HG03060 (cell line): Measurements from ENCODE around the gene VN1R4.
"Not testable (repeated sequence)": the region's sequence is repeated elsewhere in the genome, so short reads cannot be mapped to it uniquely, and the experiment has no call there.

Experiments used
- ATAC-seq: cut with Tn5 transposase; IDR thresholded peaks from one replicate; pipeline ENCODE4 v1.9.1; 2021; ENCODE audit warnings: low read depth, moderate number of reproducible peaks; ENCODE audit not compliant: unreplicated experiment

Gene VN1R4, protein sequence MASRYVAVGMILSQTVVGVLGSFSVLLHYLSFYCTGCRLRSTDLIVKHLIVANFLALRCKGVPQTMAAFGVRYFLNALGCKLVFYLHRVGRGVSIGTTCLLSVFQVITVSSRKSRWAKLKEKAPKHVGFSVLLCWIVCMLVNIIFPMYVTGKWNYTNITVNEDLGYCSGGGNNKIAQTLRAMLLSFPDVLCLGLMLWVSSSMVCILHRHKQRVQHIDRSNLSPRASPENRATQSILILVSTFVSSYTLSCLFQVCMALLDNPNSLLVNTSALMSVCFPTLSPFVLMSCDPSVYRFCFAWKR

DNA sequence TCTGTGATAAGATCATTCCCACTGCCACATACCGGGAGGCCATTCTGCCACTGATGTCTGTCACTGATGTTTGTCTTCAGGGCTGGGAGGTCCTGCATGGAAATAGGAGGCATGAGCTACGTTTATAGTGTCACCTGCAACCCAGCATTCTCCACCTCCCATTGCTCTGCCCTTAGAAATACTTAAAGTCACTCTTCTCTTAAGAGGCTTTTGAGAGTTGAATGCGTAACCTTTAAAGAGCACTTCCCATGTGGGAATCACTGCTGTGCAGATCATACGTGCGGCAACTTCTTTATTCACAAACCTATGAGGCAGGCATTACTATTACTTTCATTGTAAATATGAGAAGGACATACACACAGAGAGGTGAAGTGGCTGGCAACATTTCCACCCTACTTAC, at the start of gene VN1R4:
Gene VN1R4 (minus strand): TSS at position 101 of the 400 bp plus-strand sequence. CDS start 58 bp downstream, at position 43.
- not testable (repeated sequence) for ATAC-seq

DNA sequence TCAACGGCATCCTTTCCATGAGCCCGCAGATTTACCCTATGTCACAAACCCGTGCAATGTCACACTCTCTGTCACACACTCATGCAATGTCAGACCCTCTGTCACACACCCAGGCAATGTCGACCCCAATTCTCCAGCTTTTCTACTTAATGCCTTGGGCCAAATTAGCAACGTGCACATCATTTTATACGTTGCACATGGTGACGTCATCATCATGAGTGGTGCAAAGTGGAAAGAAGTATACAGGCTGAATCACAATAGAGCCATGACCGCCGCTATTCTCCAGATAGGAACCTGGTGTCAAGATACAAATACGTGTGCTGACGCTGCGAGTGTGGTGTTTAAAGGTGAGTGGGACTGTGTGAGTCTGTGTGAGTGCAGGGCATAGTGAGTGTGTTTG, 44.4 kb upstream of the VN1R4 start:
- no peak for ATAC-seq

DNA sequence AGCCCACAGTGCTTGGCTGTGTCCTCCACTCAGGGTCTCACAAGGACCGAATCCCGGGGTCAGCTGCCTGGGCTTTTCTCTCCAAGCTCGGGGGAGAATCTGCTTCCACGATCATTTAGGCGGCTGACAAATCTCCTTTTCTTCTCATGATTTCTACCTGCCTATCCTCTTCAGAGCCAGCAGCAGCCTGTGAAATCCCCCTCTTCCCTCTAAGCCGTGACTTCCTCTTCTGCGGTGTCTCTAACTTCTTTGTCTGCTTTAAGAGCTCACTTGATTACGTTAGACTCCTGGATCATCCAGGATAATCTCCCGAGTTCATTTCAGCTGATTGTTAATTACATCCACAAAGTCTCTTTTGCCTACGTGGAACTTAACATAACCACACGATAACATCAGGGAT, 43.5 kb upstream of the VN1R4 start:
- no peak for ATAC-seq

DNA sequence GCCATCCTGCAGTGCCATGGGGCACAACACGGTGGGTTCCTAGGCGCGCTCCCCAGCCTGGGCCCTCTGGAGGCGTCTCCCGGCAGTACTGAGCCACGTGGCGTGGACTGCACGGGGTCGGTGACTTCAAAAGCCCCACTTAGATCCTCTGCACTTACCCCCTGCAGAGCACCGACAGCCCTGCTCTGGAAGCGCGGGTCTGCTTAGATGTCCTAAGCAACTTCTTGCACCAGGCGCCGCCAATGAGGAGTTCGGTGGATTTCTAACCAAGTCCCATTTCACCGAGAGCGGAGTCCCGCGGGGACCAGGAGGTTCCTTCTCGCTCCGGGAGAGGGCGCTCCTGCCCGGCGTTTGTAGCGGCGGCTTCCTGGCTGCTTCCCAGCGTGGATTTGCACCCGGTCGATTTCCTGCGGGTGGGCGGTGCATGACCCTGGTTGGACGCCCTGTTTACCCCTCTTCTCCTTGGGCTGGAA, 40.9 kb upstream of the VN1R4 start:
- ATAC-seq, result no peak

DNA sequence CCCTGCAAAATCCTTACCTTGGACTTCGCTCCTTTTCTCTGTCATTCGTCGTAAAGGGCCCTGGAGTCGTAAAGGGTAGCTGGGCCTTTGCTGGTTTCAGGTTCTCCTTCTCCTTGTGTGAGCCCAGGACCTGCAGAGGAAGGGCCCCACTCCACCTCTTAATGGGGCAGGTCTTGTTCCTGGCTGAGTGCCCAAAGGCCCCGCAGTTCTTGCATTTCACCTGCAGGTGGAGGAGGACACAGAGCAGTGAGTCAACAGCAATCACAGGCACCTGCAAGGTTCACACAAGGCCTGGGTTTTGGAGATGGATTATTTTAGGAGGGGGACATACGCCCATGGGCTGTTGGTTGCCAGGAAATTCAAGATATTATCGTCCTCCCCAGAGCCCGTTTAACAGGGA, 33.8 kb upstream of the VN1R4 start:
- ATAC-seq, result not testable (repeated sequence)

DNA sequence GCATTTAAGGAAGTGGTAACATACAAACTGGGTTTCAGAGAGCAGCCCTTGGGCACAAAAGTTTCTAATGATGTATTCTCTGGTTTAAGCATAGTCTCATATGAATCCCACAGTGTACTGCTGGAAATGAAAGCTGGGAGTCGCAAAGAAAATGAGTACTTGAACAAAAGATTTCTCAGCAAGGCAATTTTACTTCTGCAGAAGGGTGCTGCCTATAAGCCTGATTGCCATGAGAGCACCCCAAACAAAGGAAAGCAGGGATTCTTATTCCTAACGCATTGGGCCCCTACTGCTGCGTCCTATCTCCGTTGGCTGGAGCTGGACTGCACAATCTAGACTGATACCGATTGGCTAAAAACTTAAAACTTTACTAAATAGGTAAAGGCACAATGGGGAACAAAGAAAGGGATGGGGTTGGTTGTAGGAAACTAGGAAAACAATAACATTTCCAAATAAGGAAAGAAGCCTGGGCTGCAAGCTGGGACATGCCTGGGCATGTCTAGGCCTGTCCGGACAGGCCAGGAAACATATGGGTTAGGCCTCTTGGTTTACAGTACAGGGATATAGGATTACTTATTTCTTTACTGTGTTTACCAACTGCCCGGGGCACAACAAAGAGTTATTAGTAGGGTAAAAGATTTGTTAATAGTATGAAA, 27.4 kb upstream of the VN1R4 start:
- ATAC-seq, result no peak

DNA sequence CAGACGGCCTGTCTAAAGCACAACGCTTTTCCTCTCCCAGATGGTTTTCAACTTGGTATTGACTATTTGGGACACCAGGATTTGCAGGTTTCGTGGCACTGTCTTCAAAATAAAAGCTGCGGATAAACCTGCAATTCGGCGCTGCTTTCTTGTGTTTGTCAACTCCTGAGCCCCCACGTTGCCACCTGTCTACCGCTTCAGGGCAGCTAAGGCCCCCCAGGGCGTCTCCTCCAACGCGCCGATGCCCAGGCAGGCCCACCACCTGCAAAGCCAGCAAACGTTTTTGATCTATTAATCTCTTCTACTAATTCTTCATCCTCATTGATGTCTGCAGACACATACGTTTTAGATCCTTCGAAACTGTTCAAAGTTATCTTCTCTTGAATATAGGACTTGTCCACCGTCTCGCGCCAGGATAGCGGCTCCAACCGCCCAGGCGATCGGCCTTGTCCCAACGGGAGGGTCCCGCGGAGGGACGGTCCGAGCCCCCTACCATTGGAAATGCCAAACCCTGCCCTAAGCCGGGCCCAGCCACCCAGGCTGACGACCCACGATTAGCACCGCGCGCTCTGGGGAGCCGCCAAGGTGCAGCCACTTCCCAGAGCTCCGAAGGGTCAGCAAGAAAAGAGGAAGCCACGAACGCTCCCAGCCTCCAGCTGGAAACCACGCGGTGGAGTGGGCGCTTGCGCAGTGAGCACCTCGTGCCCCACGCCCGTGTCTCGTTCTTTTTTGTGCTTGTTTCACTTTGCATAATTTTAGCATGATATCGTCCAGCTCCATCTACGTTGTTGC, 23.4 kb upstream of the VN1R4 start:
- ATAC-seq, result no peak

DNA sequence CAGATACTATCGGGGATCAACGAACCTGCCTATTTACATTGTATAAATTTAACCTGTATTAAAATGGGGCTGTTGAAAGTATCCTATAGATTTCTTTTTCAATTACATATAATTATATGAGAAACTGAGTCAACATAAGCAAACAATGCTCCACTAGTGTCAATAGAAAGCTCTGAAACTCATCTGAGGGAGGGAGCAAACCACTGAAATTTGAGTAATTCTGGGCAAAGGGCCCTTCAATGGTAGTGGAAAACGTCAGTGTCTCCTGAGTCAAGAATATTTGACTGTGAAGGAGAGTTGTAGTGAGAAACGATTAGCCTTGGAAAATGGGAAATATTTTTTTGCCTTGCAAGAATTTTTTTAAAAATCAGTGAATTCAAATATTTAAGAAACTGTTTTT, 17.6 kb upstream of the VN1R4 start:
- no peak for ATAC-seq

DNA sequence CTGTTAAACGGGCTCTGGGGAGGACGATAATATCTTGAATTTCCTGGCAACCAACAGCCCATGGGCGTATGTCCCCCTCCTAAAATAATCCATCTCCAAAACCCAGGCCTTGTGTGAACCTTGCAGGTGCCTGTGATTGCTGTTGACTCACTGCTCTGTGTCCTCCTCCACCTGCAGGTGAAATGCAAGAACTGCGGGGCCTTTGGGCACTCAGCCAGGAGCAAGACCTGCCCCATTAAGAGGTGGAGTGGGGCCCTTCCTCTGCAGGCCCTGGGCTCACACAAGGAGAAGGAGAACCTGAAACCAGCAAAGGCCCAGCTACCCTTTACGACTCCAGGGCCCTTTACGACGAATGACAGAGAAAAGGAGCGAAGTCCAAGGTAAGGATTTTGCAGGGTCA, 14.4 kb upstream of the VN1R4 start:
- not testable (repeated sequence) for ATAC-seq

DNA sequence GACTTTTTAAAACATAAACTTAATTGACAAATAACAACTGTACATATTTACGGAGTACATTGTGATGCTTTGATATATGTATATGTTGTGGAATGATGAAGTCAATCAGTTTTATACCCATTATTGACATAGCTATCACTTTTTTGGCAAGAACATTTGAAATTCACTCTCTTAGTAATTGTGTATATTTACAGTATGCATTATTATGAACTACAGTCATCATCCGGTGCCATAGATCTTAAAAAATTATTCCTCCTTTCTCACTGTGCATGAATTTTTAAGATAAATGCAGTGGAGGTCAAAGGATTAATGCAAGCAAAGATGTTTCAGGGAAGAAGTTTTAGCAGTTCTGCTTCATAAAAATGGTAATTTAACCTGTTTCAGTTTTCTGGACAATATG, 8.0 kb upstream of the VN1R4 start:
- no peak for ATAC-seq

DNA sequence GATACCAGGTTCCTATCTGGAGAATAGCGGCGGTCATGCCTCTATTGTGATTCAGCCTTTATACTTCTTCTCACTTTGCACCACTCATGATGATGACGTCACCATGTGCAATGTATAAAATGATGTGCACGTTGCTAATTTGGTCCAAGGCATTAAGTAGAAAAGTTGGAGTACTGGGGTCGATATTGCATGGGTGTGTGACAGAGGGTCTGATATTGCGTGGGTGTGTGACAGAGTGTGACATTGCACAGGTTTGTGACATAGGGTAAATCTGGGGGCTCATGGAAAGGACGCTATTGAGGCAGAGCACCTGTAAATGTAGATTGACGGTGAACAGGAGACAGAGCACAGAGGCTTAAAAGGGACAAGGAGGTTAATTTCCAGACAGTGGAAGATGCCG, 4.5 kb upstream of the VN1R4 start:
- no peak for ATAC-seq

DNA sequence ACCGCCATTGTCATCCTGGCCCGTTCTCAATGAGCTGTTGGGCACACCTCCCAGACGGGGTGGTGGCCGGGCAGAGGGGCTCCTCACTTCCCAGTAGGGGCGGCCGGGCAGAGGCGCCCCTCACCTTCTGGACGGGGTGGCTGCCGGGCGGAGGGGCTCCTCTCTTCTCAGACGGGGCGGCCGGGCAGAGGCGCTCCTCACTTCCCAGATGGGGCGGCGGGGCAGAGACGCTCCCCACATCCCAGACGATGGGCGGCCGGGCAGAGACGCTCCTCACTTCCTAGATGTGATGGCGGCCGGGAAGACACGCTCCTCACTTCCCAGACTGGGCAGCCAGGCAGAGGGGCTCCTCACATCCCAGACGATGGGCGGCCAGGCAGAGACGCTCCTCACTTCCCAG, 2.3 kb upstream of the VN1R4 start:
- not testable (repeated sequence) for ATAC-seq

DNA sequence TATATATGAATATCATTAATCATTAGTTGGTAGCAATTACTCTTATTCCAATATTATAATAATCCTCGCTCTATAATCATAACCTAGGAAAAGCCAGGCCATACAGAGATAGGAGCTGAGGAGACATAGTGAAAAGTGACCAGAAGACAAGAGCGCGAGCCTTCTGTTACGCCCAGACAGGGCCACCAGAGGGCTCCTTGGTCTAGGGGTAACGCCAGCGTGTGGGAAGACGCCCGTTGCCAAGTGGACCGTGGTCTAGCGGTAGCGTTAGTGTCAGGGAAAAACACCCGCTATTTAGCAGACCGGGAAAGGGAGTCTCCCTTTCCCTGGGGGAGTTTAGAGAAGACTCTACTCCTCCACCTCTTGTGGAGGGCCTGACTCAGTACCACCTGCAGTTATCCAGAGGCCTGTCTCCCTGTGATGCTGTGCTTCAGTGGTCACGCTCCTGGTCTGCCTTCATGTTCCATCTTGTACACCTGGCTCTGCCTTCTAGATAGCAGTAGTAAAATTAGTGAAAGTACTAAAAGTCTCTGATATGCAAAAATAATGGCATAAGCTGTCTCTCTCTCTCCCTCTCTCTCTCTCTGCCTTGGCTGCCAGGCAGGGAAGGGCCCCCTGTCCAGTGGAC, 9.7 kb downstream of the VN1R4 start, which contains the start of gene VN1R2:
Gene VN1R2 (plus strand): TSS at position 578 of the 628 bp plus-strand sequence. CDS start 84 bp downstream, outside the sequence.
- ATAC-seq, result not testable (repeated sequence)

DNA sequence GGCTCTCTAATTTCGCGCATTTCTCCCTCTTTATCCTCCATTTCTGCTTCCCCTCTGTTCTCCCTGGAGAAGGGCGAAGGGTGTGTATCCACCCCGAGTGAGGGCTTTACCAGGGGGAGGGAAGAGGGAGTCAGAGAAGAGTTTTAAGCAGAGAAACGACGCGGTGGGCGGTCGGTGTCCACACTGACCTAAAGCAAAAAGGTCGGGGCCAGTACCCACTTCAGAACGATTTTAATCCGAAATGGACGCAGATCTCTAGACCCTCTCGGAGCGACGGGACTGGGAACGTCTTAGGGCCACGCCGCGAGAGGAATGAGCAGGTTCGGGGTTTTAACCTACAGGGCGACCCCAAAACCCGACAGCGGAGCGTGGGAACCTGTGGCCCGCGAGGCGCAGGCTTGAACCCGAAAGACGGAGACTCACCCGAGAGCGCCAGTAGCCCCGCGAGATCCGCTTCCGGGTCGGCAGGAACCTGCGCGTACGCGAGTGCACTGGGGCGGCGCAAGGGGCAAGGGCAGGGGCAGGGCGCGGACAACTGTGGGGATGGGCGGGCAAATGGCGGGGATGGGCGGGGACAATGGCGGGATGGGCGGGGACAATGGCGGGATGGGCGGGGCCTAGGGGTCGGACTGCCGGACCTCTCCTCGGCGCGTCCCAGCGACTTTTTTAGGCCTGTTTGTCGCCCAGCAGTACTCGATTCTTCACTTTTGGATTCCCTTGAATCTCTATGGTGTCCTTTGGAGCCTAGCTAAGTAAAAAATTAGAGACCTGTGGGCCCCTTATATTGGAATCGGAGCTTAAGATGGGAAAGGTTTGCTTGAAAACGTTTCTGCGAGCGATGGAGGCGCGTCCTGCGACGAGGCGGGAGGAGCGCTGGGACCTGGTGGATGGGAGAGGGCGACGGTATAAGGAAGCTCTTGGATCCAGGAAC, 12.8 kb downstream of the VN1R4 start, which contains the start of gene ZNF677:
Gene ZNF677 (minus strand): TSS at position 463 of the 931 bp plus-strand sequence. CDS start 3,323 bp downstream, outside the sequence.
- no peak for ATAC-seq

DNA sequence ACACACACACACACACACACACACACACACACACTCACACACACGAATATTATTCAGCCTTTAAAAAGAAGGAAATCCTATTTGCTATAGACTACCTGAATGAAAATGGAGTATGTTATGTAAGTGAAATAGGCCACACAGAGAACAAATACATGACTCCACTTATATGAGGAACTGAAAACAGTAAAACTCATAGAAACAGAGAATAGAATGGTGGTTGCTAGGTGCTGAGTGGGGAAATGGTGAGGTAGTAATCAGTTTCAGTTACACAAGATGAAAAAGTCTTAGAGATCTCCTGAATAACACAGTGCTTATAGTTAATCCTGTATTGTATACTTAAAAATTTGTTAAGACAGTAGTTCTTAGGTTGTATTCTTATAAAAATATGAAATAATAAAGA, 21.0 kb downstream of the VN1R4 start:
- ATAC-seq, result no peak

DNA sequence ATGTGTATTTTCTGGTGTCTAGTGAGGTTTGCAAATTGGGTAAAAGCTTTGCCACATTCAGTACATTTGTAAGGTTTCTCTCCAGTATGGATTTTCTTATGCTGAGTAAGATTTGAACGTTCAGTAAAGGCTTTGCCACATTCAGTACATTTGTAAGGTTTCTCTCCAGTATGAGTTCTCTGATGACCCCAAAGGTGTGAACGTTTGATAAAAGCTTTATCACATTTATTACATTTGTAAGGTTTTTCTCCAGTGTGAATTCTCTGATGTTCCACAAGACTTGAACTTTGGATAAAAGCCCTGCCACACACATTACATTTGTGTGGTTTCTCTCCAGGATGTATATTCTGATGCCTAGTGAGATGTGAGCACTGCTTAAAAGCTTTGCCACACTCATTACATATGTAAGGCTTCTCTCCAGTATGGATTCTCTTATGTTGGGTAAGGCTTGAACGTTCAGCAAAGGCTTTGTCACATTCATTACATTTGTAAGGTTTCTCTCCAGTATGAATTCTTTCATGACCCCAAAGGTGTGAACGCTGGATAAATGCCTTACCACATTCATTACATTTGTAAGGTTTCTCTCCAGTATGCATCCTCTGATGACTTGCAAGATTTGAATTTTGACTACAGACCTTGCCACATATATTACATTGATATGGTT, 30.3 kb downstream of the VN1R4 start:
- no peak for ATAC-seq

DNA sequence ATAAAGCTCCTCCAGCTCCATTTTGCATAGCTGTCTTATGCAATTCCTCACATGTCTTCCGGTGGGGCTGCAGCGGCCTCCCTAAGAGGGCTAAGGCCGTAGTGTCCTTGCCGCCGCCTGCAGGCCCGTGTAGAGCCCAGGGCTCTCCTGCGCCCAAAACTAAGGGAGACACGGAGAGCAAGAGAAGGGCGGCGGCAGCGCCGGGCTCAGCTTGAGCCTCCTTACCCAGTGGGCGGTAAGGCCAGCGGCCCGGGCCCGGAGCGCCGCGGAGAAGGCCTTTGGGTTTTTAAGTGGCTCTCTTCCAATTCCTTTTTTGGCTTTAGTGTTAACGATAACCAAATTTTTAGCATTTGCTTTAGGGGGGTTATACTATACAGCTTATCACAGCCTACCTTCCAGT, 42.9 kb downstream of the VN1R4 start:
- ATAC-seq, result no peak

DNA sequence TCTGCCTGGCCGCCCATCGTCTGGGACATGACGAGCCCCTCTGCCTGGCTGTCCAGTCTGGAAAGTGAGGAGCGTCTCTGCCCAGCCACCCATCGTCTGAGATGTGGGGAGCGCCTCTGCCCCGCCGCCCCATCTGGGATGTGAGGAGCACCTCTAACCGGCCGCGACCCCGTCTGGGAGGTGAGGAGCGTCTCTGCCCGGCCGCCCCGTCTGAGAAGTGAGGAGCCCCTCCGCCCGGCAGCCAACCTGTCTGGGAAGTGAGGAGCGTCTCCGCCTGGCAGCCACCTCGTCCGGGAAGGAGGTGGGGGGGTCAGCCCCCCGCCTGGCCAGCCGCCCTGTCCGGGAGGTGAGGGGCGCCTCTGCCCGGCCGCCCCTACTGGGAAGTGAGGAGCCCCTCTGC, 44.8 kb downstream of the VN1R4 start:
- ATAC-seq, result not testable (repeated sequence)
